Fibroblast of peridontal ligament (primary cell): ENCODE results near the gene QTRT2.

Experiments
- DNase-seq: peaks from one replicate; pipeline ENCODE4 v3.0.0-alpha.2; 2010; ENCODE audit errors: extremely low read depth

QTRT2 gene

DNA sequence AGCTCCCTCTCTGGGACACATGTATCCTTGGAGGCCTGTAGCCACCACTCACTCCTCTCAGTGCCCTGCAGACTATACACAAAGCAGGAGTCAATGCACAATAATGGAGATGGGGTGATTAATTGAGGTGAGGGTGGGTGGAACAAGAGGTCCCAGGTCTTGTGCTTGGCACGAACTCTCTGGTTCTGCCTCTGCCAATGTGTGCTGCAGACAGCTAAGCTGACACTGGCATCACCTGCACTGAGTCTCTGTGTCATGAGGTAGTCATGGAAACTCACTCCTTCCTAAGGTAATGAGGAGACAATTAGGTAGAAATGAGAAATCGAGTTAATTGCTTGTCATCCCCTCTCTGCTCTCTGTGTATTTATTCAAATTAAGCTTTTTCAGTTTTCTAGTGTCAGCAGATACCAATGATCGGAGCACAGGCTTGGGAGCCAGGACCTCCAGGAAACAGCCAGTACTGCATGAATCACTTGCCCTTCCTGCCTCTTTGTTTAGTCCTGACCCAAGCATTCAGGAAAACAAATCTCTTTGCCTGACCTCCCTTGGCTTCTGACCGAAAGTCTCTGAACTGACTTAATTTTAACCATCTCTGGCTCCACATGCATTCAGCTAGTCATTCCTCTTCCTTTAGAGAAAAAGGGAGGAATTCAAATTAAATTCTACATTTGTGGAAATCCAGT, 65.6 kb downstream of the QTRT2 start:
- DNase-seq = peak; percentile 64

DNA sequence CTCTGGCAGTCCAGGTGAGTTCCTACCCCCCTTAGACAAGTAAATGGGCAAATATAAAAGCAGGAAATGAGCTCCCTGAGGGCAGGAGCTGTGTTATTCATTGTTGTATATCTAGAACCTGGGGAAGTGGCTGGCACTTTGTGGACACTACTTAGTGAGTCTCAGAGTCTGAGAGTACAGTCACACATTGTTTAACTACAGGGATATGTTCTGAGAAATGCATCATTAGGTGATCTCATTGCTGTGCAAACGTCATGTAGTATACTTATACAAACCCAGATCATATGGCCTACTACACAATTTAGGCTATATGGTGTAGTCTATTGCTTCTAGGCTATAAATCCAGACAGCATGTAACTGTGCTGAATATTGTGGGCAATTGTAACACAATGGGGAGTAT, 69.9 kb downstream of the QTRT2 start:
- no peak for DNase-seq

DNA sequence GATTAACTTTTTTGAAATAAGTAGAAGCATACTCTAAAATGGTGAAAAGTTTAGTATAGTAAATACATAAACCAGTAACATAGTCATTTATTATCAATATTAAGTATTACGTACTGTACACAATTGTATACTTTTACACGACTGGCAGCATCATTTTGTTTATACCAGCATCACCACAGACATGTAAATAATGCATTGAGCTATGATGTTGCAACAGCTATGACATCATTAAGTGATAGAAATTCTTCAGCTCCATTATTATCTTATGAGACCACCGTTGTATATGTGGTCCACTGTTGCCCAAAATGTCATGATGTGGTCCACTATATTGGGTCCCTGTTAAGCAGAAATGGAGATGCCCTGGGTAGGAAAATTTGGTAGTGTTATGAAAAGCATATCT, 71.0 kb downstream of the QTRT2 start:
- peak; percentile 33 for DNase-seq

GRCh38 chr3:114128231-114128630, 71.7 kb downstream of the QTRT2 start:
- DNase-seq = no peak

GRCh38 chr3:114128826-114129225, 72.3 kb downstream of the QTRT2 start:
- DNase-seq = no peak

- DNase-seq = no peak
Measured at GRCh38 chr3:114132500-114132899, 76.0 kb downstream of the QTRT2 start.

- DNase-seq = no peak
Measured at GRCh38 chr3:114133947-114134346, 77.4 kb downstream of the QTRT2 start.
